ENCODE results near the gene ASB16. TPM values are rescaled to one million over a fixed set of nuclear protein-coding genes. Genes with fewer than 3 reads are reported as not detected.

The ASB16 gene
- total and polyA plus RNA-seq, 9 of the 15 experiments (the other 6 are each of a cell fraction or from before 2014, with no cell fraction given): 0.03 to 0.07 TPM; not detected in 7

- no peak overlapping the region for H3K4me3 ChIP-seq
- peaks cover 16% of the 10 kb centered on the region for H3K79me2 ChIP-seq (ENCODE audit: control insufficient read depth, insufficient read depth, low read length)
- H3K9ac ChIP-seq (ENCODE audit: insufficient read depth in 1 of 2, low read depth in 2 of 2, low read length in 2 of 2): peak overlapping the region in 1 of 2 experiments; percentile 73; a peak in 1 of 4 replicates
- 82% methylated on average over 7 of the region's 7 CpGs for WGBS (ENCODE audit: insufficient coverage, low coverage, missing lambda C conversion rate)
- H3K9me3 ChIP-seq (replicated peaks; ENCODE audit: control insufficient read depth, insufficient read depth, low read depth, low read length): no peaks in the 10 kb centered on the region
- DNase-seq (ENCODE audit: extremely low read depth in 1 of 4, low spot score in 3 of 4): no peak
- H4K20me1 ChIP-seq (replicated peaks; ENCODE audit: control insufficient read depth, insufficient read depth, low read length): 0 out of 2 replicates have a peak, but pooled peaks cover 2% of the 10 kb centered on the region
- no peak overlapping the region for H3K4me2 ChIP-seq (ENCODE audit: insufficient read depth, low read length)
- no TSS peak for BruUV-seq (replicated peaks)
- no peak overlapping the region for H2AFZ ChIP-seq (ENCODE audit: low read depth, low read length)
- TF ChIP-seq ZHX1 (conservative IDR thresholded peaks at IDR 0.05; ENCODE audit: low read length) (no peak), NFATC3 (IDR thresholded peaks at IDR 0.05) (no peak), PYGO2 (tag; IDR thresholded peaks at IDR 0.05) (no peak), POLR2A (conservative IDR thresholded peaks at IDR 0.05) (peak; percentile 55; the same call in 1 of the 2 replicates), SUPT5H (IDR thresholded peaks at IDR 0.05) (0 out of 2 replicates have a peak, but pooled peaks have one; percentile 41), ZBTB33 (CRISPR knock-in tag; IDR thresholded peaks at IDR 0.05) (peak; percentile 59; the same call in 1 of the 2 replicates), ARID1B (IDR thresholded peaks at IDR 0.05) (no peak)
- H3K27me3 ChIP-seq (ENCODE audit: control insufficient read depth in 2 of 2, insufficient read depth in 2 of 2, low read length in 2 of 2): no peaks in the 10 kb centered on the region
- FAIRE-seq: no peak
- intact Hi-C loops (cut with micrococcal nuclease): no loop called here
- ATAC-seq: peak; percentile 10; the same call in 2 of the 3 replicates
- POLR2A ChIA-PET: interaction anchor here (0.5 kb wide), 2 partner anchors 23 to 396 kb away, joined by 3 read pairs; no protein-coding TSS in a partner anchor
- peaks cover 73% of the 10 kb centered on the region; the same call in 2 of the 3 replicates for H3K36me3 ChIP-seq (ENCODE audit: control insufficient read depth, insufficient read depth, low read length)
- no peak overlapping the region for H3K27ac ChIP-seq (ENCODE audit: extremely low read depth, low read depth, low read length)
- CTCF ChIA-PET (ENCODE audit: low intra/inter-chr PET ratio): no interaction called here
- in situ Hi-C loops (cut with MboI): no loop called here
- H3K9me1 ChIP-seq (ENCODE audit: control insufficient read depth, insufficient read depth, low read length): no peaks in the 10 kb centered on the region
- H3K4me1 ChIP-seq (replicated peaks in 1 of 2; ENCODE audit: control insufficient read depth in 2 of 2, insufficient read depth in 2 of 2, low read length in 2 of 2): peaks cover 6 to 18% of the 10 kb centered on the region in 2 experiments; a peak in 3 of 5 replicates
Measured at GRCh38 chr17:44191941-44192496, 21.5 kb downstream of the ASB16 start.
